ENCODE measurements around the gene POLK. TPM values are rescaled to one million over a fixed set of nuclear protein-coding genes. Genes with fewer than 3 reads are reported as not detected.

The POLK gene
- total RNA-seq, 2 donors from 2014 or later, result 13.7 to 16.8 TPM

GRCh38 chr5:75522025-75522424, 10.3 kb downstream of the POLK start:
- Histone ChIP-seq H3K27ac (no peak overlapping the region), H3K4me1 (no peaks in the 10 kb centered on the region), H3K9me3 (no peaks in the 10 kb centered on the region), H3K9ac (ENCODE audit: low read depth in 2 of 2, low read length in 2 of 2) (no peak overlapping the region), H3K4me3 (no peak overlapping the region), H3K27me3 (no peaks in the 10 kb centered on the region), H3K36me3 (no peaks in the 10 kb centered on the region)
- intact Hi-C loops (cut with DNase I), result no loop called here
- DNase-seq, result no peak
- TF ChIP-seq CTCF (IDR thresholded peaks at IDR 0.05), result no peak

- H3K9me3 ChIP-seq, result no peaks in the 10 kb centered on the region
- H3K36me3 ChIP-seq, result no peaks in the 10 kb centered on the region
- DNase-seq, result no peak
- H3K9ac ChIP-seq (ENCODE audit: low read depth in 2 of 2, low read length in 2 of 2), result no peak overlapping the region
- intact Hi-C loops (cut with DNase I), result no loop called here
- H3K4me3 ChIP-seq, result no peak overlapping the region
- TF ChIP-seq CTCF (IDR thresholded peaks at IDR 0.05), result no peak
- no peaks in the 10 kb centered on the region for H3K4me1 ChIP-seq
- no peaks in the 10 kb centered on the region for H3K27me3 ChIP-seq
- no peak overlapping the region for H3K27ac ChIP-seq
Measured at GRCh38 chr5:75522542-75522941, 10.9 kb downstream of the POLK start.

GRCh38 chr5:75523275-75523674, 11.6 kb downstream of the POLK start:
- Histone ChIP-seq H3K9ac (ENCODE audit: low read depth in 2 of 2, low read length in 2 of 2) (no peak overlapping the region), H3K36me3 (no peaks in the 10 kb centered on the region), H3K9me3 (no peaks in the 10 kb centered on the region), H3K27ac (no peak overlapping the region), H3K4me1 (no peaks in the 10 kb centered on the region), H3K27me3 (no peaks in the 10 kb centered on the region), H3K4me3 (no peak overlapping the region)
- no peak for DNase-seq
- intact Hi-C loops (cut with DNase I), result no loop called here
- TF ChIP-seq CTCF (IDR thresholded peaks at IDR 0.05), result no peak

GRCh38 chr5:75524071-75524470, 12.4 kb downstream of the POLK start:
- DNase-seq, result no peak
- no peaks in the 10 kb centered on the region for H3K9me3 ChIP-seq
- H3K27ac ChIP-seq, result no peak overlapping the region
- no peak for TF ChIP-seq CTCF (IDR thresholded peaks at IDR 0.05)
- intact Hi-C loops (cut with DNase I), result no loop called here
- no peak overlapping the region for H3K9ac ChIP-seq (ENCODE audit: low read depth in 2 of 2, low read length in 2 of 2)
- no peaks in the 10 kb centered on the region for H3K4me1 ChIP-seq
- no peaks in the 10 kb centered on the region for H3K36me3 ChIP-seq
- no peak overlapping the region for H3K4me3 ChIP-seq
- no peaks in the 10 kb centered on the region for H3K27me3 ChIP-seq

- Histone ChIP-seq H3K9ac (ENCODE audit: low read depth in 2 of 2, low read length in 2 of 2) (no peak overlapping the region), H3K4me1 (no peaks in the 10 kb centered on the region), H3K4me3 (no peak overlapping the region), H3K36me3 (no peaks in the 10 kb centered on the region), H3K27me3 (no peaks in the 10 kb centered on the region), H3K27ac (no peak overlapping the region), H3K9me3 (no peaks in the 10 kb centered on the region)
- no peak for DNase-seq
- no peak for TF ChIP-seq CTCF (IDR thresholded peaks at IDR 0.05)
- intact Hi-C loops (cut with DNase I), result no loop called here
Measured at GRCh38 chr5:75524591-75524990, 12.9 kb downstream of the POLK start.

GRCh38 chr5:75525344-75525743, 13.7 kb downstream of the POLK start:
- H3K27me3 ChIP-seq, result no peaks in the 10 kb centered on the region
- intact Hi-C loops (cut with DNase I), result no loop called here
- TF ChIP-seq CTCF (IDR thresholded peaks at IDR 0.05), result no peak
- no peaks in the 10 kb centered on the region for H3K9me3 ChIP-seq
- H3K27ac ChIP-seq, result no peak overlapping the region
- DNase-seq, result no peak
- H3K36me3 ChIP-seq, result no peaks in the 10 kb centered on the region
- H3K4me3 ChIP-seq, result no peak overlapping the region
- H3K4me1 ChIP-seq, result no peaks in the 10 kb centered on the region
- H3K9ac ChIP-seq (ENCODE audit: low read depth in 2 of 2, low read length in 2 of 2), result no peak overlapping the region
